Activated CD8-positive, alpha-beta memory T cell treated with anti-CD3 and anti-CD28 coated beads for 36 hours (primary cell): ENCODE results near the gene HIF1A. TPM values are rescaled to one million over a fixed set of nuclear protein-coding genes. Genes with fewer than 3 reads are reported as not detected.

Source experiments
- total RNA-seq, 2 experiments: library from RNA; stranded (reverse); gene quantifications; one replicate each; pipeline ENCODE4 v1.2.3, GENCODE V29; 2021

The HIF1A gene
- total RNA-seq, 2 experiments from 2014 or later = 158 to 163 TPM

Other genes with a start within 250 kb of the HIF1A start
- 10 to 100 TPM in 1 of 2 experiments, 1 to 10 TPM in 1; 9.9 to 10.1 TPM for gene SNAPC1, start 66.9 kb downstream of the HIF1A start, total RNA-seq
- gene SYT16, start 117.2 kb downstream of the HIF1A start, total RNA-seq = not detected